ENCODE measurements around the gene USP50.

GRCh38 chr15:50544368-50544767 is 2.1 kb downstream of the USP50 start:
- no peak for TF ChIP-seq EZH2phosphoT487 (conservative IDR thresholded peaks at IDR 0.05; ENCODE audit: low read length)
- TF ChIP-seq CTCF (IDR thresholded peaks at IDR 0.05; ENCODE audit: insufficient read depth, low read length, poor library complexity, severe bottlenecking) = no peak

Measured in SU-DHL-6 (cell line).